SK-N-SH treated with all-trans-retinoic acid at 6 μM for 48 hours (cell line): Measurements from ENCODE around the gene GCNT4.

Experiments
- OSR1 ChIP-seq: fragments of 250-450 bp; sonication (Bioruptor Pico); IDR thresholded peaks from 2 replicates; pipeline ENCODE4 v1.8.0; 2022; ENCODE audit warnings: moderate library complexity, mild to moderate bottlenecking, inconsistent platforms
- PATZ1 ChIP-seq: fragments of 250-450 bp; sonication (Bioruptor Pico); IDR thresholded peaks from 2 replicates; pipeline ENCODE4 v1.8.0; 2020; ENCODE audit warnings: mild to moderate bottlenecking, moderate library complexity, borderline replicate concordance
- TCF4 ChIP-seq: fragments of 250-450 bp; sonication (Bioruptor Pico); IDR thresholded peaks from 2 replicates; pipeline ENCODE4 v1.8.0; 2021; ENCODE audit warnings: mild to moderate bottlenecking, moderate library complexity, borderline replicate concordance
- ZNF70 ChIP-seq: fragments of 450-650 bp; formaldehyde crosslinking; IDR thresholded peaks from 2 replicates; pipeline ENCODE4 v1.5.0; 2020; ENCODE audit warnings: mild to moderate bottlenecking, moderate library complexity

GRCh38 chr5:75043633-75044264, 8.6 kb downstream of the GCNT4 start:
- TF ChIP-seq PATZ1 (no peak), TCF4 (CRISPR knock-in tag) (no peak), OSR1 (CRISPR knock-in tag) (no peak), ZNF70 (CRISPR knock-in tag) (no peak)
